HG02884 (cell line): ENCODE results near the gene EGR1.
"Not testable (repeated sequence)": the region's sequence is repeated elsewhere in the genome, so short reads cannot be mapped to it uniquely, and the experiment has no call there.

ENCODE experiments used
- ATAC-seq: cut with Tn5 transposase; IDR thresholded peaks from one replicate; pipeline ENCODE4 v1.9.1; 2021; ENCODE audit warnings: mild to moderate bottlenecking, moderate library complexity; ENCODE audit not compliant: unreplicated experiment

Gene EGR1

DNA sequence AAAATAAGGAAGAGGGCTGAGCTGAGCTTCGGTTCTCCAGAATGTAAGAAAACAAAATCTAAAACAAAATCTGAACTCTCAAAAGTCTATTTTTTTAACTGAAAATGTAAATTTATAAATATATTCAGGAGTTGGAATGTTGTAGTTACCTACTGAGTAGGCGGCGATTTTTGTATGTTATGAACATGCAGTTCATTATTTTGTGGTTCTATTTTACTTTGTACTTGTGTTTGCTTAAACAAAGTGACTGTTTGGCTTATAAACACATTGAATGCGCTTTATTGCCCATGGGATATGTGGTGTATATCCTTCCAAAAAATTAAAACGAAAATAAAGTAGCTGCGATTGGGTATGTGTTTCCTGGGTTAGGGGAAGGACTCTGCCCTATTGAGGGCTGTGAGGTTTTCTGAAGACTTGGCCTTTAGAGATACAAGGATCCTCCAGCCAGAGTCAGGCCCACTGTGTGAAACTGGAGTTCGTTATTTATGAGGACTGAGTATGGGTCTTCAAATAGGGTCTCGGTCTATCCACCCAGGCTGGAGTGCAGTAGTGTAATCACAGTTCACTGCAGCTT lies 3.8 kb downstream of the EGR1 start:
- no peak for ATAC-seq

DNA sequence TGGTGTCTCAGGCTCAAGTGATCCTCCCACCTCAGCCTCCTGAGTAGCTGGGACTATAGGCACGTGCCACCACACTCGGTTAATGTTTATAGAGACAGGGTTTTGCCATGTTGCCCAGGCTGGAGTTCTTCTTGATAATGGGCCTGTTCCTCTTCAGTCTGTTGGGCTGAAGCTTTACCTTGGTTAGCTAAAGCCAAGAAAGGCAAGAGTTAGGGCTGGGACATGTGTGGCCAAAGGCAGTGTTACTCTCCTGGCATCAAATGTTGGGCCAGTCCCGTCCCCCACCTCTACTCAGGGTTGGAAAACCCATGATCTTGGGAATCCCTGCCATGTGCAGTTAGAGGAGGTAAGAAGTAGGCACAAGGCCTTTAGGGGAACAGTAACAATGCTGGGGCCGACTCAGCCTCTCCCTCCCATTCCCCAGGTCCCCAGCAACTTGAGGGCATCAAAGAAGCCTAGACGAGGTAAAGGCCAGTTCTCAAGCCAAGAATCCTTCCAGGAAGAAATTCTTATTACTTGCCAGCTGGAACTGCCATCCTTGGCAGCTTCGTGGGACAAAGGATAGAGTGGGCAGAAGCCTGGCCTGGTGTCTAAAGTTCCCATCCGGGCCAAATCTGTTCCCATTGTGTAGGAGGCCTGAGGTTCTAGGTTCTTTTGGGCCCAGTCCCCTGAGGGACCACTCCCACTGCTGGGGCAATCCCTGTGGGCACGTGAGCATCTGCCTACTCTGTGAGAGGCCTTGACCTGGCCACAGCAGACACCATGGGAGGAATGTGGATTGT lies 4.5 kb downstream of the EGR1 start:
- no peak for ATAC-seq

DNA sequence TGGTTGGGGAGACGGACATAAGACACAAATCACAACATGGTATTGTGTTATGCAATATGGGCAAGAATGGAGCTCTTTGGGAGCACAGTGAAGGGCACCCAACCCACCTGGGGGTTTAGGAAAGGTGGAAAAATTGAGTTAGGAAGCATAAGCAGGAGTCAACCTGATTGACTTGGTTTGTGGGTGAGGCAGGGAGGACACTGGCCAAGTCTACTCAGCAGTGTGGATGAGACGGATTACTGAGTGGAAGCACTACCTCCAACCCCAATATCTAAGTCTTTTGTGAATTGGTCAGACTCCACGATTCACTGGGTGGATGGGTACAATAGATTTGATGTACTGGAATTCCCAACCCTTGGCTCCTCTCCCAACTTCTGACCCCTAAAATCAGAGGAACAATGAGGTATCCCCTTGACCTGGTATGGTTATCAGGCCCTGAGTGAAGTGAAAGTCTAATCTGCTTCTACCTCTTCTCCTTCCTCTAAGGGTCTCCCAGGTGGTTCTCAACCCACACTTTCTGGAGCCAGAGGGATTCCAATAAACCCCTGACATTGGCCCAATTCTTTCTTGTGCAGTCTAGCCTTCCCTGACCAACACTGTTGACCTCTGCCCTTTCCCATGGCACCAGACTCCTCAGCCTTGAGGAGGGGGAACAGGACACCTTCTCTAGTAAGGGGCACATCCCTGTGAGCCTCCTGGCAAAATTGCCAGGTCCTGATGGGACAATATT lies 5.2 kb downstream of the EGR1 start:
- no peak for ATAC-seq

DNA sequence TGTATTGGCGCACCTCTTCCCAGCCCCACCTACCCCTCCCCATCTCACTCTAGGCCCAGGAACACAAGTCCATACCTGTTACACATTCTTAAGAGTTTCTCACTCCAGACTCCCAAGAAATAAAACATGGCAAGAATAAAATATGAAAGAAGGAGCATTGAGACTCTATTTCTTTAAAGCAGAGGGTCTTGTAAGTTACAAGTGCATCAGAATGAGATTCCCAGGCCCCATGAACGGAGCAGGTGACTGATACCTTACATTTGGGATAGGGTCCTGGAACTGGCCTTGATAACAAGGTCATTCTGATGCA lies 5.7 kb downstream of the EGR1 start:
- no peak for ATAC-seq

DNA sequence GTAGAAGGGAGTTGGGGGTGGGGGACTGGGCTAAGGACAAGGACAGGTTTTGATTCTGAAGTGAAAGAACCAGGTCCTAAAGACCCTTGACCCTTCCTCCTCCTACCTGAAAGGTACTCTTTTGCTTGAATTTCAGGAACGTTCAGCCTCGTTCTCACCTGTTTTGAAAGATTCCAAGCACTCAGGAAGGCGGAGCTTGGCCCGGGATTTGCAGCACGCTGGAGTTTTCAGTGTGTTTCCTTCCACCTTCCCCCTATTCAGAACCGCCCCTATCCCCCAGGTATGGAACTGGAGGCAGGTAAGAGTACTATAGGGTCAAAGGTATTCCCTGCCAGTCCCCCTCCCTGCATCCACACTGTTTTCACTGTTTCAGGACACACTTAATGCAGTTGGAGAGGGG lies 7.1 kb downstream of the EGR1 start:
- ATAC-seq: no peak

DNA sequence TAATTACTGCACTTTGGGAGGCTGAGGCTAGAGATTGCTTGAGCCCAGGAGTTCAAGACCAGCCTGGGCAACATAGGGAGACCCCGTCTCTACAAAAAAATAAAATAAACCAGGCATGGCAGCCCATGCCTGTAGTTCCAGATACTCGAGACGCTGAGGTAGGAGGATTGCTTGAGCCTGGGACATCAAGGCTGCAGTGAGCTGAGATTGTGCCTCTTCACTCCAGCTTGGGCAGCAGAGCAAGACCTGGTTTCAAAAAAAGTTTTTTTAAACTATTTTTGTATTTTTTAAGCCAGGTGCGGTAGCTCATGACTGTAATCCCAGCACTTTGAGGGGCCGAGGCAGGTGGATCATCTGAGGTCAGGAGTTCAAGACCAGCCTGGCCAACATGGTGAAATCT lies 7.9 kb downstream of the EGR1 start:
- ATAC-seq: not testable (repeated sequence)

DNA sequence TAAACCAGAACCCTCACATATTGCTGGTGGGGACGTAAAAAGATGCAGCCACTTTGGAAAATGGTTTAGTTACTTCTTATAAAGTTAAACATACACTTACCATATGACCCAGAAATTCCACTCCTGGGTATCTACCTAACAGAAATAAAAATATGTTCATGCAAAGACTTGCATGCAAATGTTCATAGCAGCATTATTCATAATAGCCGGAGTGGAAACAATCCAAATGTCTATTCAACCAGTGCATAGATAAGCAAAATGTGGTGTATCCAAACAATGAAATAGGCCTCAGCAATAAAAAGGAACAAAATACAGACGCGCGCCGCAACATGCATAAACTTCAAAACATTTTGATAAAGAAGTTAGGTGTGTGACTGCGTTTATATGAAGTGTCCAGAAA lies 11.6 kb downstream of the EGR1 start:
- no peak for ATAC-seq

DNA sequence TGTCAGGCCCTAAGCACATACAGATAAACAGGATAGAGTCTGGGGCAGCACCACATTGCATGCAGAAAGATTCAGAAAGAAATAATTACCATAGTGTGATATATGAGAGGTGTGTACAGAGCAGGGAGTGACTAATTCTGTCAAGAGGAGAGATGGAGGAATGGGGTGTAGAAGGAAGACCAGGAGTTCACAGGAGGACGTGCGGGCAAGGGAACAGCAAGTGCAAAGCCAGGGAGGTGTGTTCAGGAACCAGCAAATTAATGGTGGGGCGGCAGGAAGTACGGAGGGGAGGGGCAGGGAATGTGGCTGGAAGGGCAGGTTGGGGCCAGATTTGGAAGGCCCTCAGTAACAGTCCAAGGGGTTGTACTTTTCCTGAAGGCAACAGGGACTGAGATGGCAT lies 17.4 kb downstream of the EGR1 start:
- no peak for ATAC-seq

DNA sequence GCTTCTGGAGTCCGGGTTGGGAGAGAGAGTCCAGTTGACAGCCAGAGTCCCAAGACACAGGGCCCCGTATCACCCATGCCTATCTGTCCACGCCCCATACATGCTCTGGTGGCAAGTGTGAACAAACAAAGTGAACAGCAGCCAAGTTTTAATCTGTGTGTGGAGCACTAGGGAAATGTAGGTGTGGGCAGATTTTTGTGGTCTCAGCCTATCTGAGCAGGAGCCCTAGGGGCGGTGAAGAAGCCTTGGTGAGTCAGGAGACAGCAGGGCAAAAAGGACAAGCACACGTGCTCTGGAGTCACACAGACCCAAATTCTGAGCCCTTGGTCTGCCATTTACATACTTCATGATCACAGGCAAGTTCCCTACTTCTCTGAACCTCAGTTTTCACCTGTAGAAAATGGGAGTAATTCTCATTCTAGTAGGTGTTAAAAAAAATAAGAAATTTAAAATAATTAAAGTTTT lies 23.2 kb downstream of the EGR1 start:
- ATAC-seq: no peak

DNA sequence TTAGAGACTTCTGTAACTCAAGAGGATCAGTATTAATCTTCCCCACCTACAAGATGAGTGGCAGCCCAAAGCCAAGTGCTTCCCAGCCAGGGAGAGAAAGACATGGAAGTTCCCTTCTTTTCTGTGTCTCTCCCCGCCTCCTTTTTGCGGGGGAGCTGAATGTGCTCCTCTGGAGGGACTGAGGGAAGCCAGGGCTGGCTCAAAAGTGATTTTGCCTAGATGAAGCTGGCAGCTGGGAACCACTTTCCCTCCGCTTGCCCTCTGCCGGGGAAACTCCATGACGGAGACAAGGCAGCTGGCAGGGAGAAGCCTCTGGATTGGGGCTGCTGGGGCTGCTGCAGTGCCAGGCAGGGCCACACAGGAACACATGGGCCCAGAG lies 24.4 kb downstream of the EGR1 start:
- ATAC-seq: no peak

DNA sequence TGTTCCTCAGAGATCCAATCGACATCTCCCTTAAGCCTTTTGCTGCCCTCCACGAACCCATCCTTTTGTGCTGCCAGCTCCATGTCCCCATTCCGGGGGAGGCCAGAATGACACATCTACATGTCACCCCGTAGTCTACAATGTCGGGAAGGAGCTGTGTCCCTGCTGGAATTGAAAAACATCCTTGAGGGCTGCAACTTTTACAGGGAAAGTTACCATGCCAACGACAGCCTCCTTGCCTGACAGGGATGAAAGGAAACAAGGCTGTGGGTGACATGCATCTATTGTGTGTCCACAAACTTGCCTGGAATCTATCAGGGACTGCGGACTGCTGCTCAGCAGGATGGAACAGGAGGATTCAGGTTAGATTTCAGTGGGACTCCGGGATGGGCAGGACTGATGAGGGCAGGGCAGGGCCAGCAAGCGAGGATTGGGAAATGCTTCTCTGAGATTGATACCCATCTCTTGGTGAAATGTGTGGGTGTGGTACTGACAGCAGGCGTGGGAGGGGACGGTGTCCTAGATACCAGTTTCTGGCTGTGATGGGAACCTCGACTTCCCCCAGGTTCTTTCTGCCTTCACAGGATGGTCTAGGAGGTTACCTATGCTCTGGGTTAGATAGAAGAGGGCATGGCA lies 25.5 kb downstream of the EGR1 start:
- ATAC-seq: no peak

DNA sequence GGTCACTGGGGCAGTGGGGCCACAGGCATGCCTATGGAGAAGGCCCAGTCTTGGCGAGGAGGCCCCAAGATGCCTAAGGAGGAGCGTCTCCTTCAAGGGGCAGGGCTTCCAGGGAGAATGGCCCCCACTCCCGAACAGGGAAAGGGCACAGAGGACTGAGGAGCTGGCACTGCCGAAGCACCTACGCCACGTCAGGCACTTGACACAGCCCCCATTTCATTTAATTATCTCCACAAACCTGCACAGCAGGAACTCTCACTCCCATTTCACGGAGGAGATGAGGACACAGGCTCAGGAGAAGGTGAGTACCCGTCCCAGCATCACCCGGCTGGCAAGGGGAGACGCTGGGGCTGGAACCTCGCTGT lies 26.0 kb downstream of the EGR1 start:
- no peak for ATAC-seq

DNA sequence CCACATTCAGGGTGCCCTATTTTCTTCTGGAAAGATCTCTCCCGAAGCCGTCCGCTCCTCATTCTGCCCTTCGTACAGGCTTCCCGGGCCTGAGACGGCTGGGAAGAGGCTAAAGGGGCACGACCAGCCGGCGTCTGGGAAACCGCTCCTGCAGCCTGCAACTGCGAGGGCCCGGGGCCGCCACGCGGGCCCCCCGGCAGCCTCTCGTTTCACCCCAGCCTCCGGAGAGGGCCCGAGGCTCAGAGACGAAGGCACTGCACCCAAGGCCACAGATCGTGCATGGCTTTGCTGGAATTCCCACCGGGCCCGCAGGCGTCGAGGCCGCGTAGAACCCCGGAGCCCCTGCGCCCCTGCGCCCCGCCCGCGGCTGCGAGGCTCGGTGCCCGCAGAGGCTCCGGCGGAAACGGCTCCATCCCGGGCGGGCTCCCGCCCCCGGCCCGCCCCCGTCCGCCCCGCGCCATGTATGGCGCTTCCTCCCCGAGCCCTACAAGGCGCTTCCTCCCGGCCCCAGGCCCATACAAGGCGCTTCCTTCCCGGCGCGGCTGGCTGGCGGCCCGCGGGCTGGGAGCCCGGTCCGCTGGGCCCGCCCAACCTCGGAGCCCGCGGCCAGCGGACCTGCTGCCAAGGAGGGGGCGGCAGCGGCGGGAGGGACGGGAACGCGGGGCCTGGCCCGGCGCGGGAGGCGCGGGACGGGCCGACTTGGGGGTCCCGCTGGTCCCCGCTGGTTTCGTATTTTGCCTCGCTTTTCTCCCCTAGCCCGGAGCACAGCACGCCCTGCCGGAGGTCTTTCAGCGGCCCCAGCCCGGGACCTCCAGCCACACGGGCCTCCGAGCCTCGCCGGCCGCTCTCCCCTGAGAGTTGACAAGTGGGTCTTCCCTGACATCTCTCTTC lies 26.6 kb downstream of the EGR1 start:
- peak; percentile 93 for ATAC-seq

DNA sequence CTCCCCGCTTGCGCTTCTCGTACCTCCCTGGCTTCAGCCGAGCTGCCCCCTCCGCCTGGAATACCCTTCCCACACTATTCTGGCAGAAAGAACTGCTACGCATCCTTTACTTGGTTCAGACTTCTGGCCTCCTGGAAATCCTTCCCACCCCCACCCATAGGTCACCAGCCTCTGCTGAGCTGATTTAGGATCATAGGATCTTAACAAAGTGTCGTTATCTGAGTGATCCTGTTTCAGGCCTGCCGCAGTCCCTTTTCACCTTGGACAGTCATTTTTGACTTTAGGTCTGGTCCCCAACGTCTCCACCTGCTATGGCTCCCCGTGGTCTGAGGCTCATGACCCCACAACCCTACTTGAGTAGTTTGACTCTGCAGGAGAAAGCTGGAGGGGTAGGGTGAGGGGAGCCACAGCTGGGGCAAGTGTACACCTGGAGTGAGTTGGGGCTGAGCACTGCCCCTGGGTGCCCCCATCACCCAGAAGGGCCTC lies 27.3 kb downstream of the EGR1 start:
- no peak for ATAC-seq

DNA sequence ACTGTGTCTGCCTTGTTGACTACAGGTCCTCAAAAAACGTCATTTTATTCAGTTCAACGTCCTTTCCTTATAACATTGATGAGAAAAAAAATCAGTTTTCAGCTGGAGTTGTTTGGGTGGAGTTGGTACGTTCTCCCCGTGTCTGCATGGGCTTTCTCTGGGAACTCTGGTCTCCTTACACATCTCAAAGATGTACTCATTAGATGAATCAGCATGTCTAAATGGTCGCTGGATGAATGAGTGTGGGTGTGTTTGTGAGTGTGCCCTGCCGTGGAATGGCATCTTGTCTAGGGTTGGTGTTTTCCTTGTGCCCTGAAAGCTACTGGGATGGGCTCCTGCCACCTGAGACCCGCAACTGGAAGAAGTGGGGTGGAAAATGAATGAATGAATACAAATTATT lies 30.1 kb downstream of the EGR1 start:
- no peak for ATAC-seq

DNA sequence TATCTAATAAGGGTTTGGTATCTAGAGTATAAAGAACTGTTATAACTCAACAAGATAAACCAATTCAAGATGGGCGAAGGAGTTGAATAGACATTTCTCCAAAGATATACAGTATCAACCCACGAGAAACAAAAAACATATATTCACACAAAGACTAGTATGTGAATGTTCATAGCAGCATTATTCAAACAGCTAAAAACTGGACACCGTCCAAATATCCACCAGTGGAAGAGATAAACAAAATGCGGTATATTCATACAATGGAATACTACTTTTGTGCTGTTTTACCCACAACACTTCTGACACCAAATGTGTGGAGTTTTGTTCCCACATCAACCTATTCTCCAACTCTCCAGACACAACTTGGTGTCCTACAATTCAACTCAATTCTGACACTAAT lies 33.1 kb downstream of the EGR1 start:
- ATAC-seq: no peak

DNA sequence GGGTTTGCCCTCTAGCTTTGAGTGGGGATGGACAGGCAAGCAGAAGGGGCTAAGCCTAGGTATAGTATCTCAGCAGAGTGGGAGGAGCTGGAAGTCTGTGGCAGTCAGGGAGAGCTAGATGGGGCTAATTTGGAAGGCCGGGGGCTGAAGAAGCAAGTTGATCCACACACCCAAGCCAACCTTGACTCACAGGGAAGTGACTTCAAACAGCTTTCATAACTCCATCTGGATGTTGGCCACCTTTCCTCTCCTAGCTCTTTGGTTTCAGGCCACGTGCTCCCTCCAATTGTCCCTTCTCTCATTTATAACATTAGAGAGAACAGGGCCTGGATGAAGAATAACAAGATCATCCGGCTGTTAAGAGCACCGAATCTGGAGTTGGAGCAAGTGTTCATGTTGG lies 36.8 kb downstream of the EGR1 start:
- ATAC-seq: no peak

DNA sequence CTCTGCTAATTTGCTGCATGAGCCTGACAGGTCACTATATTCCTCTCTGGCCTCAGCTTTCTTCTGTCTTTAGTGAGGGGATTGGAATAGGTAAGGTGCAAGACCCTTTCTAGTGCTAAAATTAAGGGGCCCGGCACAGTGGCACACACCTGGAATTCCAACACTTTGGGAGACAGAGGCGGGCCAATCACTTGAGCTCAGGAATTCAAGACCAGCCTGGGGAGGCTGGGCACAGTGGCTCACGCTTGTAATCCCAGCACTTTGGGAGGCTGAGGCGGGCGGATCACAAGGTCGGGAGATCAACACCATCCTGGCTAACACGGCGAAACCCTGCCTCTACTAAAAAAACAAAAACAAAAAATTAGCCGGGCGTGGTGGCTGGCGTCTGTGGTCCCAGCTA lies 37.2 kb downstream of the EGR1 start:
- ATAC-seq: no peak

DNA sequence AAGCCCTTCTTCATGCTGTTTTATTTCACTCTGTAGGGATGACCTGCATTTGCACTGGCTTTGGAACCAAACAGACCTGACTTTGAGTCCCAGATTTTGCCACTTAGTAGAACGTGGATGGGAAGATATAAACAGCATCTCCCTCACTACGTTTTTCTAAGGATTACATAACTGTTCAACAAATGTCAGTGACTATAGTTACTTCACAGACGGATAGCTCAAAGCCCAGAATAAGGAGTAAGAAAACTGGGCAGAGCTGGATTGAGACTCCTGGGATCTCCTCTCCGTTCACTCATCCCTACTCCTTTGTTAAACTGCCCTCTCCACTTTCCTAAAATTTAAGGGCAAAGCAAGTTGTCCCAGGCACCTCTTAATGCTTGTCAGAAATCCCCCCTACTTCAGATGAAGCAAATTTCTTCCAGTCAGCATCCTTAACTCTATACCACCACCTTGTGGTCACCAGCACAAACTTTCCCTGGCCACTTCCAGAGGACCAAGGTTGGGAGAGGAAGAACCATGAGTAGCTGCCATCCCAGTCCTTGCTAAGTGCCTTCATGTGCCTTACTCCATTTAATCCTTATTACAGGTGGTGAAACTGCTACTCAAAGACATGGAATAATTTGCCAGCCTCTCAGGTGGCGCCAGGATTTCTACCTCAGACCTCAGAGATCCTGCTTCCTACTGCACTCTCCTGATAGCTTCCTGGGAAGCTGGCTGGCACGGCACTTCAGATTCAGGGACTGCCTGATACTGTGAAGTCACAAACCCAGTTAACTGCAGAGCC lies 38.4 kb downstream of the EGR1 start:
- no peak for ATAC-seq

DNA sequence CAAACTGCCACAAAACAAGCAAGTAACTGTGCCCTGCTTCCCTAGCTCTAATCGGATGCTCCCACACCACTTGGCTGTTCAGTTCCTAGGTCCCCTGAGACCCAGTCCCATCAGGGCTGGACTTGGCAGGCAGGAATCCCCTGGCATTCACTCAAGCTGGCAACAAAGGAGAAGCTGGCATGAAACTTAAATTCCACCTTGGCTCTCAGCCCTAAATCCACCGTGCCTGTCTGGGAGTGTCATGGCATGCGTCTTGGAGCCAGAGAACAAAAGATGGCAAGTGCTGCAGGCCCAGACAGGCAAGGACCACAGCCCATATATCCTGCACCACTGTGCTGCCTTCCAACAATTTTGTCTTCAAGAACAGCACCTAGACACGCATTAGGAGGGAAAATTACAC lies 39.5 kb downstream of the EGR1 start:
- no peak for ATAC-seq
